ENCODE results near the gene CLEC3B. TPM values are rescaled to one million over a fixed set of nuclear protein-coding genes. Genes with fewer than 3 reads are reported as not detected.
A peak's percentile ranks its signal among the peaks of the same experiment; 100 is the strongest.

CLEC3B gene
- polyA plus RNA-seq, 1 experiment, result 22.3 TPM

- no peaks in the 10 kb centered on the region for H3K27me3 ChIP-seq (ENCODE audit: control insufficient read depth, insufficient read depth, low read length)
- no peak for TF ChIP-seq CTCF (IDR thresholded peaks at IDR 0.05; ENCODE audit: insufficient read depth, low read depth, low read length)
- H3K4me3 ChIP-seq (ENCODE audit: low read depth, low read length), result no peak overlapping the region
- POLR2A ChIA-PET, result no interaction called here
- no peaks in the 10 kb centered on the region for H3K36me3 ChIP-seq (ENCODE audit: control insufficient read depth, insufficient read depth, low read length)
- DNase-seq (ENCODE audit: low read depth), result no peak
- CTCF ChIA-PET, result interaction anchor here (3.7 to 4.4 kb wide), 2 partner anchors 15 to 153 kb away, joined by 17 to 39 read pairs; no protein-coding TSS in a partner anchor
These were observed 31.5 kb downstream of the CLEC3B start for GRCh38 chr3:45057557-45057956.

- no peak for TF ChIP-seq CTCF (IDR thresholded peaks at IDR 0.05; ENCODE audit: insufficient read depth, low read depth, low read length)
- Histone ChIP-seq H3K36me3 (ENCODE audit: control insufficient read depth, insufficient read depth, low read length) (no peaks in the 10 kb centered on the region), H3K27me3 (ENCODE audit: control insufficient read depth, insufficient read depth, low read length) (no peaks in the 10 kb centered on the region), H3K4me3 (ENCODE audit: low read depth, low read length) (no peak overlapping the region)
- no peak for DNase-seq (ENCODE audit: low read depth)
- CTCF ChIA-PET, result no interaction called here
- POLR2A ChIA-PET, result no interaction called here
These were observed 33.0 kb downstream of the CLEC3B start for GRCh38 chr3:45059132-45059531.

- POLR2A ChIA-PET, result interaction anchor here (0.5 kb wide), 1 partner anchor 72 kb away, joined by 3 read pairs; no protein-coding TSS in a partner anchor
- no peak for TF ChIP-seq CTCF (IDR thresholded peaks at IDR 0.05; ENCODE audit: insufficient read depth, low read depth, low read length)
- Histone ChIP-seq H3K27me3 (ENCODE audit: control insufficient read depth, insufficient read depth, low read length) (no peaks in the 10 kb centered on the region), H3K36me3 (ENCODE audit: control insufficient read depth, insufficient read depth, low read length) (no peaks in the 10 kb centered on the region), H3K4me3 (ENCODE audit: low read depth, low read length) (no peak overlapping the region)
- CTCF ChIA-PET, result no interaction called here
- no peak for DNase-seq (ENCODE audit: low read depth)
These were observed 34.2 kb downstream of the CLEC3B start for GRCh38 chr3:45060165-45060892.

DNA sequence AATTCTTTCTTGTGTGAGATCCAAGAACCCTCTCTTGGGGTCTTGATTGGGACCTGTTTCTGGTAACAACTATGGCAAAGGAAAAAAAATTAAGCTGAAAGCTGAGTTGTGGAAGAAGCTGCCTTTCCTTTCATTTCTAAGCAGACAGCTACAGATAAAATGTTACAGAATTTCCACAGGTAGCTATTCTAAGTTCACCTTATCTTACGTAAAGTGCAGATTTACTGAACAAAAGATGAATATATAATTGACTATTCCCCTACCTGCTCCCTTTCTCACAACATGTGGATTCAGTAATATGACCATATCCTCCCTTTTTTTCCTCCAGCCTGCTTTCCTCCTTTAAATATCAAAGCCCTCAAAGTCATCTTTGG lies 36.6 kb downstream of the CLEC3B start:
- H3K4me3 ChIP-seq (ENCODE audit: low read depth, low read length), result no peak overlapping the region
- ChIA-PET POLR2A (no interaction called here), CTCF (interaction anchor here (1.3 kb wide), 1 partner anchor 9 kb away, joined by 3 read pairs; no protein-coding TSS in a partner anchor)
- H3K36me3 ChIP-seq (ENCODE audit: control insufficient read depth, insufficient read depth, low read length), result no peaks in the 10 kb centered on the region
- H3K27me3 ChIP-seq (ENCODE audit: control insufficient read depth, insufficient read depth, low read length), result no peaks in the 10 kb centered on the region
- no peak for DNase-seq (ENCODE audit: low read depth)
- TF ChIP-seq CTCF (IDR thresholded peaks at IDR 0.05; ENCODE audit: insufficient read depth, low read depth, low read length), result no peak

GRCh38 chr3:45064512-45065372 lies 38.6 kb downstream of the CLEC3B start:
- ChIA-PET POLR2A (no interaction called here), CTCF (interaction anchor here (1.1 kb wide), 1 partner anchor 17 kb away, joined by 4 read pairs; no protein-coding TSS in a partner anchor)
- Histone ChIP-seq H3K4me3 (ENCODE audit: low read depth, low read length) (no peak overlapping the region), H3K27me3 (ENCODE audit: control insufficient read depth, insufficient read depth, low read length) (no peaks in the 10 kb centered on the region), H3K36me3 (ENCODE audit: control insufficient read depth, insufficient read depth, low read length) (no peaks in the 10 kb centered on the region)
- TF ChIP-seq CTCF (IDR thresholded peaks at IDR 0.05; ENCODE audit: insufficient read depth, low read depth, low read length), result no peak
- peak; percentile 41 for DNase-seq (ENCODE audit: low read depth)

All from BJ (cell line).